HUES6 (cell line): Measurements from ENCODE around the gene MRE11.

Source experiments
- H3K27ac ChIP-seq: 2 replicates; pipeline ENCODE4 v1.7.0; 2013; ENCODE audit warnings: low read depth, mild to moderate bottlenecking, low read length, inconsistent platforms
- H3K27me3 ChIP-seq: 2 replicates; pipeline ENCODE4 v1.6.1; 2013; ENCODE audit warnings: low read length; ENCODE audit not compliant: control insufficient read depth, insufficient read depth
- H3K36me3 ChIP-seq: 2 replicates; pipeline ENCODE4 v1.6.1; 2013; ENCODE audit warnings: low read length; ENCODE audit not compliant: control insufficient read depth, insufficient read depth
- H3K4me1 ChIP-seq: 2 replicates; pipeline ENCODE4 v1.6.1; 2013; ENCODE audit warnings: low read length; ENCODE audit not compliant: control insufficient read depth, insufficient read depth
- H3K4me3 ChIP-seq: 2 replicates; pipeline ENCODE4 v1.5.1; 2013; ENCODE audit warnings: low read depth, low read length
- H3K9ac ChIP-seq: one replicate; pipeline ENCODE4 v1.6.1; 2013; ENCODE audit warnings: mild to moderate bottlenecking, low read length
- H3K9me3 ChIP-seq: 2 replicates; pipeline ENCODE4 v1.6.1; 2013; ENCODE audit warnings: low read depth, low read length; ENCODE audit not compliant: control insufficient read depth, insufficient read depth

The MRE11 gene

GRCh38 chr11:94455861-94456260, 37.8 kb downstream of the MRE11 start:
- H3K36me3 ChIP-seq: peaks cover 31% of the 10 kb centered on the region
- no peak overlapping the region for H3K4me3 ChIP-seq
- no peak overlapping the region for H3K9ac ChIP-seq
- H3K27ac ChIP-seq: no peak overlapping the region
- 0 out of 2 replicates have a peak, but pooled peaks cover 4% of the 10 kb centered on the region for H3K4me1 ChIP-seq
- H3K9me3 ChIP-seq: peaks cover 4% of the 10 kb centered on the region; the same call in 1 of the 2 replicates
- no peaks in the 10 kb centered on the region for H3K27me3 ChIP-seq

DNA sequence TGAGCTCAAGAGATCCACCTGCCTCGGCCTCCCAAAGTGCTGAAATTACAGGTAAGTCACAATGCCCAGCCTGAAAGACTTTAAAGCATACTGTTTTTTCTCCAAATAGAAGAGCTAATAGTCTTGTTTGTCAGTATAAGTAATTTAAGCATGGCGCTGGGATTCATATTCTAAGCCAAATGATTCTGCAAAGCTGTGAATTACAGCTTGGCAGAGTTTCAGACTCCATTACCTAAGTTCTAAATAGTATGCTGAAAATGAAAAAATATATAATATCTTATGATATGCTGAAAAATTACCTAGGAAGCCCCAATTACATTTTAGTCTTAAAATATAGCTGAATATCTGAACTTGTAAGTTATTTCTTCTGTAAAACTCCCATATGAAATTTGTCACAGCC, 39.3 kb downstream of the MRE11 start:
- no peaks in the 10 kb centered on the region for H3K27me3 ChIP-seq
- no peak overlapping the region for H3K4me3 ChIP-seq
- peaks cover 20% of the 10 kb centered on the region for H3K36me3 ChIP-seq
- no peak overlapping the region for H3K27ac ChIP-seq
- H3K9me3 ChIP-seq: peaks cover 4% of the 10 kb centered on the region; the same call in 1 of the 2 replicates
- H3K4me1 ChIP-seq: 0 out of 2 replicates have a peak, but pooled peaks cover 4% of the 10 kb centered on the region
- H3K9ac ChIP-seq: no peak overlapping the region

DNA sequence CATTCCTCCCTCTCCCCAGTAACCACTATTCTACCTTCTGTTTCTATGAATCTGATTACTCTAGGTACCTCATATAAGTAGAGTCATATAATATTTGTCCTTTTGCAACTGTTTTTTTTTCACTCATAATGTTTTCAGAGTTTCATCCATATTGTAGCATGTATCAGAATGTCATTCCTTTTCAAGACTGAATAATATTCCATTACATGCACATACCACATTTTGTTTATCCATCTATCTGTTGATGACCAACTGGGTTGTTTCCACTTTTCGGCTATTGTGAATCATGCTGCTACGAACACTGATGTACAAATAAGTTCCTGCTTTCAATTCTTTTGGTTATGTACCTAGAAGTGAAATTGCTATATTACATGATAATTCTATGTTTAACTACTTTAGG, 40.7 kb downstream of the MRE11 start:
- H3K27ac ChIP-seq: no peak overlapping the region
- H3K36me3 ChIP-seq: peaks cover 25% of the 10 kb centered on the region
- H3K9ac ChIP-seq: no peak overlapping the region
- 0 out of 2 replicates have a peak, but pooled peaks cover 4% of the 10 kb centered on the region for H3K4me1 ChIP-seq
- no peak overlapping the region for H3K4me3 ChIP-seq
- no peaks in the 10 kb centered on the region for H3K27me3 ChIP-seq
- H3K9me3 ChIP-seq: peaks cover 4% of the 10 kb centered on the region; the same call in 1 of the 2 replicates

DNA sequence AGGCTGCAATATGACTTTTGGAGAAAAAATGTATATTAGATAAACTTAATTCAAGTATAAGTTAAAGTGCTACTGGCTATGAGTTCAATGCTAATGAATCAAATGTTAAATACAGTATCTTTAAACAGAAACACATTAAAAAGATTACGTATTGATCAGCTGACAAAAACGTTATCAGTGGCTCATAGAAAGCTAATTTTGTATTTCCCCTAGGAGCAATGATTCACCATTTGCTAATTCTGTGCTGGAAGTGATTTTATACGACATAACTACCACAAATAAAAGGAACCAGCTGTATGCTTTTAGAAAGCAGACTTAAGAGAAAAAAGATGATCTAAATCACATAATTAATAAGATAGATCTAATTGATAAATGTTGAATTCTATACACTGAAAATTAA, 43.6 kb downstream of the MRE11 start:
- Histone ChIP-seq H3K27me3 (no peaks in the 10 kb centered on the region), H3K36me3 (peaks cover 34% of the 10 kb centered on the region), H3K4me3 (no peak overlapping the region), H3K4me1 (no peaks in the 10 kb centered on the region), H3K9me3 (peaks cover 4% of the 10 kb centered on the region; the same call in 1 of the 2 replicates), H3K9ac (no peak overlapping the region), H3K27ac (no peak overlapping the region)

DNA sequence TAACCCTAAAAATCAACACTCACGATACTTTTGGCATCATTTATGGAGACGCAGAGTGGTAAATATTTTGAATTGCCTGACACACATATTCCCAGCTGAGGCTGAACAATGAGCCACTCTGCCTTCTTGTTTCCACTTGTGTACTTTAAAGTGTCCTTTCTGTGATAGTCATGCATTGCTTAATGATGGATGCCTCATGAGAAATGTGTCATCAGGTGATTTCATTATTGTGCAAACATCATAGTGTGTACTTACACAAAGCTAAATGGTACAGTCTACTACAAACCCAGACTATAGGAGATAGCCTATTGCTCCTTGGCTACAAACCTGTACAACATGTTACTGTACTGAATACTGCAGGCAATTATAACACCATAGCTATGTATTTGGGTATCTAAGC, 44.2 kb downstream of the MRE11 start:
- H3K9ac ChIP-seq: no peak overlapping the region
- H3K27ac ChIP-seq: no peak overlapping the region
- H3K4me3 ChIP-seq: no peak overlapping the region
- peaks cover 38% of the 10 kb centered on the region for H3K36me3 ChIP-seq
- H3K27me3 ChIP-seq: no peaks in the 10 kb centered on the region
- H3K9me3 ChIP-seq: peaks cover 4% of the 10 kb centered on the region; the same call in 1 of the 2 replicates
- H3K4me1 ChIP-seq: no peaks in the 10 kb centered on the region

DNA sequence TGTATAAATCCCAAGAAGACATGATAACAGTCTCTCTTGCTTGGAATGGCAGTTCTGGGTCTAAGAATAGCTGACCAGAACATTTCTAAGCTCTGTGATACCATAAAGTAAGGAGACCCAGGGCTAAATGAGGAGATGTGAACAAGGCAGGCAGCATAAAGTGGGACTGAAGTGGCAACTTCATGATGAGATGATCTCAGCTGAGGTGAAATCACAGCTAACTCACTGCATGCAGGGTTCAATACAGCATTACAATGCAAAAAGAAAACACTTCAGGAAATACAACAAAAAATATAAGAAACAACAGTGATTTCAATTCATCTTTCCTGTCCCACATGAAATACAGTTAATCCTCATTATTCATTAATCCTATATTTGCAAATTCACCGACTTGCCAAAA, 44.6 kb downstream of the MRE11 start:
- Histone ChIP-seq H3K9ac (no peak overlapping the region), H3K27ac (no peak overlapping the region), H3K4me3 (no peak overlapping the region), H3K27me3 (no peaks in the 10 kb centered on the region), H3K4me1 (no peaks in the 10 kb centered on the region), H3K9me3 (peaks cover 4% of the 10 kb centered on the region; the same call in 1 of the 2 replicates), H3K36me3 (peaks cover 42% of the 10 kb centered on the region)

GRCh38 chr11:94447149-94447548, 46.5 kb downstream of the MRE11 start:
- Histone ChIP-seq H3K9ac (no peak overlapping the region), H3K36me3 (peaks cover 38% of the 10 kb centered on the region), H3K27ac (no peak overlapping the region), H3K27me3 (no peaks in the 10 kb centered on the region), H3K4me3 (no peak overlapping the region), H3K4me1 (no peaks in the 10 kb centered on the region), H3K9me3 (no peaks in the 10 kb centered on the region)

- peaks cover 38% of the 10 kb centered on the region for H3K36me3 ChIP-seq
Observed at GRCh38 chr11:94445641-94446040, 48.0 kb downstream of the MRE11 start.

DNA sequence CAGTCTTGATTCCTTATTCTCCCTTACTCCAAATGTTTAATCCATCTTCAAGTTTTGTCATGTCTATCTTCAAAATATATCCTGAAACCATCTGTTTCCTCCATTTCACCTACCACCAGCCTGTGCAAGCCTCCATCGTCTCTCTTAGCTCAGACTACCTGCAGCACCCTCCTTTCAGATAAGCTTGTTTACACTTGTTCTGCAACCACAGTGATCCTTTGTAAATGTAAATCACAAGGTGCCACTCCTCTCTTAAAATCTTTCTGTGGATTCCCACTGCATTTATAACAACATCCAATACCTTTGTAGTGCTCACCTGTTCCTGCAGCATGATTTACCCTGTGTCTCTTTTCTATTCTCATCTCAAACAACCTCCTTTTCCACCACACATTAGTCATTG, 60.6 kb downstream of the MRE11 start:
- H3K27ac ChIP-seq: no peak overlapping the region
- no peak overlapping the region for H3K9ac ChIP-seq
- no peaks in the 10 kb centered on the region for H3K27me3 ChIP-seq
- no peaks in the 10 kb centered on the region for H3K9me3 ChIP-seq
- no peak overlapping the region for H3K4me3 ChIP-seq
- peaks cover 23% of the 10 kb centered on the region for H3K4me1 ChIP-seq
- H3K36me3 ChIP-seq: peaks cover 49% of the 10 kb centered on the region

More at GRCh38 chr11:94445641-94446040, 48.0 kb downstream of the MRE11 start:
- H3K4me3 ChIP-seq: no peak overlapping the region
- H3K4me1 ChIP-seq: peaks cover 3% of the 10 kb centered on the region; the same call in 1 of the 2 replicates
- no peaks in the 10 kb centered on the region for H3K27me3 ChIP-seq
- H3K27ac ChIP-seq: no peak overlapping the region
- H3K9ac ChIP-seq: no peak overlapping the region
- H3K9me3 ChIP-seq: no peaks in the 10 kb centered on the region

GRCh38 chr11:94424662-94425061, 69.0 kb downstream of the MRE11 start:
- Histone ChIP-seq H3K9ac (no peak overlapping the region), H3K4me3 (no peak overlapping the region), H3K27me3 (no peaks in the 10 kb centered on the region), H3K9me3 (no peaks in the 10 kb centered on the region), H3K4me1 (no peaks in the 10 kb centered on the region; the same call in 1 of the 2 replicates), H3K27ac (no peak overlapping the region), H3K36me3 (peaks cover 39% of the 10 kb centered on the region)

GRCh38 chr11:94424011-94424410, 69.6 kb downstream of the MRE11 start:
- H3K27me3 ChIP-seq: no peaks in the 10 kb centered on the region
- H3K36me3 ChIP-seq: peaks cover 34% of the 10 kb centered on the region
- H3K4me3 ChIP-seq: no peak overlapping the region
- H3K9ac ChIP-seq: no peak overlapping the region
- no peaks in the 10 kb centered on the region; the same call in 1 of the 2 replicates for H3K4me1 ChIP-seq
- H3K27ac ChIP-seq: no peak overlapping the region
- no peaks in the 10 kb centered on the region for H3K9me3 ChIP-seq
